HFF-Myc (cell line): ENCODE measurements around the gene SCN10A.

Experiments
- DNase-seq: peaks from one replicate; pipeline ENCODE4 v3.0.0-alpha.2; 2011; ENCODE audit warnings: low read depth; ENCODE audit errors: extremely low read depth
- H3K4me3 ChIP-seq: replicated peaks from 2 replicates; pipeline ENCODE4 v1.5.1; 2011; ENCODE audit warnings: low read depth, mild to moderate bottlenecking, control low read depth, low read length
- TF ChIP-seq, protein P1 (sequence below): IDR thresholded peaks from 2 replicates; pipeline ENCODE4 v1.5.1; 2012; ENCODE audit warnings: mild to moderate bottlenecking, low read depth, low read length, control low read depth; ENCODE audit errors: missing control alignments

The SCN10A gene

DNA sequence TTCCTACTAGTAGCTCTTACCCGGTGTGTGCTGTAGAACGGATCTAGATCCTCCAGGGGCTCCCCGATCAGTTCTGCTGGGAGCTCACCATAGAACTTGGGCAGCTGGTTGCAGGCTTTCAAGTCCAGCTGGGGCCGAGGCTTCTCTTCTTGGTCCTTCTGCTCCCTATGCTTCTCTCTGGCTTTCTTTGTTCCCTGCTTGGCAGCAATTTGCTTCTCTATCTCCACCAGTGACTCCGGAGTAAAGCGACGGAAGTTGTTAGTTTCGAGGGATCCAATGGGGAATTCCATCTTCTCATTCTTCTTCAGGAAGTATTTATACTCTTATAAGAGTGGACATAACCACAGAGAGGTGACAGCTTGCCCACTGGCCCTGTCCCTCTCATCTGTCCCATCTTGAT, 22.3 kb downstream of the SCN10A start:
- TF ChIP-seq, protein P1, sequence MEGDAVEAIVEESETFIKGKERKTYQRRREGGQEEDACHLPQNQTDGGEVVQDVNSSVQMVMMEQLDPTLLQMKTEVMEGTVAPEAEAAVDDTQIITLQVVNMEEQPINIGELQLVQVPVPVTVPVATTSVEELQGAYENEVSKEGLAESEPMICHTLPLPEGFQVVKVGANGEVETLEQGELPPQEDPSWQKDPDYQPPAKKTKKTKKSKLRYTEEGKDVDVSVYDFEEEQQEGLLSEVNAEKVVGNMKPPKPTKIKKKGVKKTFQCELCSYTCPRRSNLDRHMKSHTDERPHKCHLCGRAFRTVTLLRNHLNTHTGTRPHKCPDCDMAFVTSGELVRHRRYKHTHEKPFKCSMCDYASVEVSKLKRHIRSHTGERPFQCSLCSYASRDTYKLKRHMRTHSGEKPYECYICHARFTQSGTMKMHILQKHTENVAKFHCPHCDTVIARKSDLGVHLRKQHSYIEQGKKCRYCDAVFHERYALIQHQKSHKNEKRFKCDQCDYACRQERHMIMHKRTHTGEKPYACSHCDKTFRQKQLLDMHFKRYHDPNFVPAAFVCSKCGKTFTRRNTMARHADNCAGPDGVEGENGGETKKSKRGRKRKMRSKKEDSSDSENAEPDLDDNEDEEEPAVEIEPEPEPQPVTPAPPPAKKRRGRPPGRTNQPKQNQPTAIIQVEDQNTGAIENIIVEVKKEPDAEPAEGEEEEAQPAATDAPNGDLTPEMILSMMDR: no peak
- H3K4me3 ChIP-seq: no peak overlapping the region
- DNase-seq: no peak

DNA sequence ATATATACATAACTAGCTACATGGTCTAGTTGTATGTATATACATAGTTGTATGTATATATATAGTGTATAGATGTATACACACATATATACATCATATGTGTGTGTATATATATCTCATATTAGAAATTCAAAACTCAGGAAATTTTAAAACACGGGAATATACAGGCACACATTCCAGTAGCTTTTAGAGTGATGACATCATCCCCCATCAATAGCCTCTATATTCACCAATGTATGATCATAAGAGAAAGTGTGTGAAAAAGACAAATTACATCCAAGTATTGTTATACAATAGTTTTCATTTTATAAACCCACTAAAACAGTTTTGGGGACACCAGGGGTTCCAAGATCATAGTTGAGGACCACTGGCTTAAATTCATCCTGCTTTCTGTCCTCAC, 23.0 kb downstream of the SCN10A start:
- TF ChIP-seq, protein P1: no peak
- no peak for DNase-seq

DNA sequence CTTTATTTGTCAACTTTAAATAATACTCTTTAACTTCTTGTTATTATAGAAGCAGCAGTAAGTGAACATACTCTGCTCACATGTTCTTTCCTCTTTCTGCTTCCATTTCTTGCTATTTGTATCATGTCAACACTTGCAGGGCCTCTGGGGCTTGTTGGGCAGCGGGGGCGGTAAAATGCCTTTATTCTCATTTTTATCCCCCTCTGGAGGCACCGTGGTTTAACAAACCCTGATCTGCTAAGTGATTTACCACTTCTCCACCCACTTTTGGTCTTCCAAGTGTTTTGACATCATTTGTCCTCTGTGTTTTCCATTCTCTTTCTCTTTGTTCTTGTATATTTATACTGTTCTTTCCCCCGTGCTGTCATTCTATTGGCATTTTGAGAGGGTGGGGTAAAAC, 33.9 kb downstream of the SCN10A start:
- peak; percentile 1 for DNase-seq
- no peak overlapping the region for H3K4me3 ChIP-seq
- TF ChIP-seq, protein P1: peak; percentile 14

More for the DNA sequence above, 23.0 kb downstream of the SCN10A start:
- H3K4me3 ChIP-seq: no peak overlapping the region

DNA sequence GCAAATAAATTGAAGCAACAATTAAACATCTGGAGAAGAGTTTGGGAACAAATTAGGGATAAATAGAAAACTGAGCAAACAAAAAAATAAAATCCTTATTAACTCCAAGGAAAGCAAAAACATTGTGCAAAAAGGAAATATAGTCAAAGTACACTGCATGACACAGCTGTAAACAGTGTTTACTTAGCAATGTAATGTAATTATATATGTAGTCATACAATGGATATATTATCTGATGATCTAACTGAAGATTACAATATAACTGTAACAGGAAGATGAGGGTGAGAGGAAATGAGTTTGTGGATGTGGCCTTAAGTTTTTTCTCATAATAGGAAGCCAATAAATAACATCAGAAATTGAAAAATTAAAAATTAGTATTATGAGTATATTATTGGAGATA, 42.5 kb downstream of the SCN10A start:
- DNase-seq: no peak
- H3K4me3 ChIP-seq: no peak overlapping the region
- TF ChIP-seq, protein P1: no peak

DNA sequence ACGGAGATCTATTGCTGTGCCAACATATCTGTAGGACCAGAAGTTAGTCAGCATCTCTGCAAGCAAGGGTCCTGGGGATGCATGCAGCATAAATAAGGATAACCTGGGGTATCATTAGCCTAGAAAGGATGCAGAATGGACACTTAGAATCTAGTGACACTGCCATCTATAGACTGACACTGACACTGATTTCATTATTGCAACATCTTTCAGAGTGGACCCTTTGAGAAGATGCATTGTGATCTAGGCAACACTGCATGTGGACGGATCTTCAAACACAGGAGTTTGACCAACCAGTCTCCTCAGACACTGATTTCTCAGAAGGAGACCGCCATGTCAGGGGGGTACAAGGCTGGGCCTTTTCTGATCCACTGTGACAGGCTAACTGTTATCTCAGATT, 52.4 kb downstream of the SCN10A start:
- H3K4me3 ChIP-seq: no peak overlapping the region
- TF ChIP-seq, protein P1: no peak
- no peak for DNase-seq

DNA sequence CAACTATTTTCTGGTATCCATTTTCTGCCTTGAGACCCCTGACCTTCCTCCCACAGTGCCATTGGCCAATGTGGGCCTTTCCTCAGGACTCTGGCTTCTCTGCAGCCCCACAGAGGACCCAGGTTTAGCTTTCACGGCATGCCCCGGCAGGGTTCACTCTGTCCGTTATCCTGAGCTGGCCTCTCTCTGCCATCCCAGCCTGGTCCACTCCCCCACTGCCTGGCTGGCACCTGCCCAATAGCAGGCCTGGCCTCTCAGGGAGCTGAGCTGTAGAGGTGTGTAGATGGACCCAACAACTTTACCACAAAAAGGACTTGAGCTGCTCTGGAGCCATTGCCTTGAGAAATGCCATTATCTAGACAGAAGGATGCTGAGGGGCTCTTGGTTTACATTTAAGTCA, 57.5 kb downstream of the SCN10A start:
- TF ChIP-seq, protein P1: no peak
- no peak overlapping the region for H3K4me3 ChIP-seq
- no peak for DNase-seq

DNA sequence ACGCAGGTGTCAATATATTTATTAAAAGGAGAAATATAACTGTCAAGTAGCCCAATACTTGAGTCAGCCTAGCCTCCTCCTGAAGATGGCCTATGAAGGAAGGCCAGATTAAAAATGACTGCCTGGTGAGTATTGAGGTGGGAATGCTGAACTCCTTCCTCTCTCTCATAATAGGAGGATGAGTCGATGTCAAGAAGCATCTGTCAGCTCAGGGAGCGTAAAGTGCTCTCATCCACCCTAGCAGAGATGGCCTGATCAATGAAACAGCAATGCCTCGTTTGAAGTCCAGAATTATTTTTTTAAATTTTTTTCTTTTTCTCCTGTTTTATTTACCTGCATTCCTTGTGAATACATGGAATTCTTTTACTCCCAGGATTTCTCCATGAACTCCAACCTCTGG, 58.3 kb downstream of the SCN10A start:
- H3K4me3 ChIP-seq: no peak overlapping the region
- TF ChIP-seq, protein P1: no peak
- DNase-seq: no peak
